DOHH2 (cell line): ENCODE results near the gene SLC7A7.

Source experiments
- H3F3A ChIP-seq: fragments of 200-600 bp; sonication (generic), shearing (Covaris generic); 2 replicates; pipeline ENCODE4 v1.6.0; 2016; ENCODE audit warnings: antibody characterized with exemption, mild to moderate bottlenecking; ENCODE audit not compliant: control insufficient read depth, insufficient read depth
- H3K27ac ChIP-seq: fragments of 200-600 bp; sonication (generic); 2 replicates; pipeline ENCODE4 v1.5.1; 2014; ENCODE audit warnings: low read depth, mild to moderate bottlenecking, low read length, moderate library complexity
- H3K27me3 ChIP-seq: fragments of 200-600 bp; sonication (generic); 2 replicates; pipeline ENCODE4 v1.6.1; 2014; ENCODE audit warnings: mild to moderate bottlenecking, low read length, mixed read lengths; ENCODE audit not compliant: control insufficient read depth
- H3K36me3 ChIP-seq: fragments of 200-600 bp; sonication (generic); 2 replicates; pipeline ENCODE4 v1.6.1; 2014; ENCODE audit warnings: mild to moderate bottlenecking, low read length, moderate library complexity, mixed read lengths; ENCODE audit not compliant: control insufficient read depth
- H3K4me1 ChIP-seq: fragments of 200-600 bp; sonication (generic); 2 replicates; pipeline ENCODE4 v1.6.1; 2014; ENCODE audit warnings: mild to moderate bottlenecking, low read length, mixed read lengths; ENCODE audit not compliant: control insufficient read depth
- H3K4me2 ChIP-seq: fragments of 200-600 bp; sonication (generic); 2 replicates; pipeline ENCODE4 v1.6.0; 2014; ENCODE audit warnings: mild to moderate bottlenecking, low read length, moderate library complexity
- H3K4me3 ChIP-seq: fragments of 200-600 bp; sonication (generic); 2 replicates; pipeline ENCODE4 v1.5.1; 2014; ENCODE audit warnings: mild to moderate bottlenecking, low read length, mixed read lengths
- H3K79me2 ChIP-seq: fragments of 200-600 bp; sonication (generic); 2 replicates; pipeline ENCODE4 v1.6.1; 2014; ENCODE audit warnings: mild to moderate bottlenecking, low read length, mixed read lengths; ENCODE audit not compliant: control insufficient read depth
- H3K9me2 ChIP-seq: fragments of 200-600 bp; sonication (generic); replicated peaks from 2 replicates; pipeline ENCODE4 v1.6.1; 2014; ENCODE audit warnings: mild to moderate bottlenecking, low read length, mixed read lengths; ENCODE audit not compliant: control insufficient read depth
- H3K9me3 ChIP-seq: fragments of 200-600 bp; sonication (generic); 2 replicates; pipeline ENCODE4 v1.6.1; 2014; ENCODE audit warnings: antibody characterized with exemption, low read length, mixed read lengths; ENCODE audit not compliant: control insufficient read depth, insufficient read depth
- H4K20me1 ChIP-seq: fragments of 200-600 bp; sonication (generic); 2 replicates; pipeline ENCODE4 v1.6.0; 2014; ENCODE audit warnings: low read depth, mild to moderate bottlenecking, antibody characterized with exemption, low read length, moderate library complexity; ENCODE audit not compliant: control insufficient read depth, insufficient read depth
- EZH2phosphoT487 ChIP-seq: fragments of 200-600 bp; sonication (generic); IDR thresholded peaks from 2 replicates; pipeline ENCODE4 v1.6.1; 2017; ENCODE audit warnings: borderline replicate concordance, mild to moderate bottlenecking, antibody characterized with exemption, low read length, moderate library complexity, mixed read lengths
- TF ChIP-seq, protein P1 (sequence below): fragments of 200-600 bp; sonication (generic); IDR thresholded peaks from one replicate; pipeline ENCODE4 v1.5.1; 2014; ENCODE audit warnings: antibody characterized with exemption, mild to moderate bottlenecking, low read depth, low read length; ENCODE audit not compliant: poor library complexity, severe bottlenecking

Gene SLC7A7

DNA sequence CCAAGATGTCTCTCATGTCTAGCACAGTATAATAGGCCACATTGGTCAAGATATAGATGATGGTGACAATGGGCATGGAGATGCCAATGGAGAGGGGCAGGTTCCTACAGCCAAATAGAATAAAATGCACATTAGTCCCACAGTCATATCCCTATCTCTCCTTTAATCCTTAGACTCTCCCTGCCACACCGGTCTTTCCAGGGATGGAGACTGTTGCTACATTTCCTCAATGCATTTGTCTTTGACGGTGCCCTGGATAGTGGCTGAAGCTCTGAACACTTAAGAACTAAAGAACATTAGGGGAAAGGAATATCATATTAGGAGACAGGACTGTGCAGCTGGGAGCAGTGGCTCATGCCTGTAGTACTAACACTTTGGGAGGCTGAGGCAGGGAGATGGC, 39.0 kb downstream of the SLC7A7 start:
- Histone ChIP-seq H3K36me3 (peaks cover 87% of the 10 kb centered on the region), H3K4me2 (no peak overlapping the region), H3F3A (peaks cover 34% of the 10 kb centered on the region), H3K79me2 (peaks cover 27% of the 10 kb centered on the region), H3K27me3 (no peaks in the 10 kb centered on the region), H3K9me2 (no peaks in the 10 kb centered on the region), H3K9me3 (no peaks in the 10 kb centered on the region), H3K4me1 (peaks cover 36% of the 10 kb centered on the region), H3K4me3 (no peak overlapping the region), H4K20me1 (no peaks in the 10 kb centered on the region), H3K27ac (no peak overlapping the region)
- TF ChIP-seq EZH2phosphoT487 = no peak
- TF ChIP-seq, protein P1, sequence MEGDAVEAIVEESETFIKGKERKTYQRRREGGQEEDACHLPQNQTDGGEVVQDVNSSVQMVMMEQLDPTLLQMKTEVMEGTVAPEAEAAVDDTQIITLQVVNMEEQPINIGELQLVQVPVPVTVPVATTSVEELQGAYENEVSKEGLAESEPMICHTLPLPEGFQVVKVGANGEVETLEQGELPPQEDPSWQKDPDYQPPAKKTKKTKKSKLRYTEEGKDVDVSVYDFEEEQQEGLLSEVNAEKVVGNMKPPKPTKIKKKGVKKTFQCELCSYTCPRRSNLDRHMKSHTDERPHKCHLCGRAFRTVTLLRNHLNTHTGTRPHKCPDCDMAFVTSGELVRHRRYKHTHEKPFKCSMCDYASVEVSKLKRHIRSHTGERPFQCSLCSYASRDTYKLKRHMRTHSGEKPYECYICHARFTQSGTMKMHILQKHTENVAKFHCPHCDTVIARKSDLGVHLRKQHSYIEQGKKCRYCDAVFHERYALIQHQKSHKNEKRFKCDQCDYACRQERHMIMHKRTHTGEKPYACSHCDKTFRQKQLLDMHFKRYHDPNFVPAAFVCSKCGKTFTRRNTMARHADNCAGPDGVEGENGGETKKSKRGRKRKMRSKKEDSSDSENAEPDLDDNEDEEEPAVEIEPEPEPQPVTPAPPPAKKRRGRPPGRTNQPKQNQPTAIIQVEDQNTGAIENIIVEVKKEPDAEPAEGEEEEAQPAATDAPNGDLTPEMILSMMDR = no peak

- Histone ChIP-seq H3K27ac (no peak overlapping the region), H3K36me3 (peaks cover 91% of the 10 kb centered on the region), H3F3A (peaks cover 45% of the 10 kb centered on the region), H3K4me1 (peaks cover 23% of the 10 kb centered on the region), H3K9me3 (no peaks in the 10 kb centered on the region), H3K4me2 (no peak overlapping the region), H3K27me3 (no peaks in the 10 kb centered on the region), H3K79me2 (peaks cover 30% of the 10 kb centered on the region), H3K9me2 (no peaks in the 10 kb centered on the region), H3K4me3 (no peak overlapping the region), H4K20me1 (no peaks in the 10 kb centered on the region)
- TF ChIP-seq, protein P1 = no peak
- TF ChIP-seq EZH2phosphoT487 = no peak
Measured at GRCh38 chr14:22774011-22774706, 41.1 kb downstream of the SLC7A7 start.

GRCh38 chr14:22773162-22774010, 41.8 kb downstream of the SLC7A7 start:
- H3K79me2 ChIP-seq = peaks cover 38% of the 10 kb centered on the region
- peaks cover 20% of the 10 kb centered on the region for H3K4me1 ChIP-seq
- H3K9me2 ChIP-seq = no peaks in the 10 kb centered on the region
- no peaks in the 10 kb centered on the region for H3K9me3 ChIP-seq
- no peak for TF ChIP-seq EZH2phosphoT487
- TF ChIP-seq, protein P1 = no peak
- H3K27ac ChIP-seq = no peak overlapping the region
- peaks cover 39% of the 10 kb centered on the region for H3F3A ChIP-seq
- peaks cover 90% of the 10 kb centered on the region for H3K36me3 ChIP-seq
- H4K20me1 ChIP-seq = no peaks in the 10 kb centered on the region
- no peak overlapping the region for H3K4me2 ChIP-seq
- no peaks in the 10 kb centered on the region for H3K27me3 ChIP-seq
- no peak overlapping the region for H3K4me3 ChIP-seq
